Tibial nerve (tissue), 4 donors: ENCODE results near the gene NFIL3.

Experiments
- EP300 ChIP-seq, 2 donors: sonication (generic); formaldehyde crosslinking; IDR thresholded peaks; one replicate each; pipeline ENCODE4 v1.6.1; 2017; ENCODE audit warnings: antibody characterized with exemption in 2 of 2, mild to moderate bottlenecking in 1 of 2
- POLR2A ChIP-seq, 2 donors: fragments of 450-650 bp; IDR thresholded peaks; one replicate each; pipeline ENCODE4 v1.6.1; 2017; ENCODE audit warnings: antibody characterized with exemption in 2 of 2, mild to moderate bottlenecking in 2 of 2, moderate library complexity in 2 of 2
- TF ChIP-seq, protein P1 (sequence below), 5 experiments: fragments of 200-600 bp in 3 of 5; fragments of 450-650 bp in 2 of 5; sonication (generic) in 3 of 5; IDR thresholded peaks; one replicate each; pipeline ENCODE4 v1.5.1; 2016 to 2019; ENCODE audit warnings: antibody characterized with exemption in 5 of 5, mild to moderate bottlenecking in 3 of 5, moderate library complexity in 2 of 5

DNA sequence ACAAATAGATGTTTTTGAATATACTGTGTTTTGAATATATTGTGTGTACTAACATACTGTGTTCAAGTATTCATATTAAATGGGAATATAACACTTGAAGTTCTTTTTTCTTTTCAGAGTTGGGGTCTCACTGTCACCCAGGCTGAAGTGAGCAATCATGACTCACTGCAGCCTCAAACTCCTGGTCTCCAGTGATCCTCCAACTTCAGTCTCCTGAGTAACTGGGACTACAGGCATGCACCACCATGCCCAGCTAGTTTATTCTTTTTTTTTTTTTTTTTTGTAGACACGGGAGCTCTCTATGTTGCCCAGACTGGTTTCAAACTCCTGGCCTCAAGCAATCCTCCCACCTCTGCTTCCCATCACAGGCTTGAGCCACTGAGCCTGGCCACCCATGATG lies 38.7 kb downstream of the NFIL3 start:
- TF ChIP-seq, protein P1, sequence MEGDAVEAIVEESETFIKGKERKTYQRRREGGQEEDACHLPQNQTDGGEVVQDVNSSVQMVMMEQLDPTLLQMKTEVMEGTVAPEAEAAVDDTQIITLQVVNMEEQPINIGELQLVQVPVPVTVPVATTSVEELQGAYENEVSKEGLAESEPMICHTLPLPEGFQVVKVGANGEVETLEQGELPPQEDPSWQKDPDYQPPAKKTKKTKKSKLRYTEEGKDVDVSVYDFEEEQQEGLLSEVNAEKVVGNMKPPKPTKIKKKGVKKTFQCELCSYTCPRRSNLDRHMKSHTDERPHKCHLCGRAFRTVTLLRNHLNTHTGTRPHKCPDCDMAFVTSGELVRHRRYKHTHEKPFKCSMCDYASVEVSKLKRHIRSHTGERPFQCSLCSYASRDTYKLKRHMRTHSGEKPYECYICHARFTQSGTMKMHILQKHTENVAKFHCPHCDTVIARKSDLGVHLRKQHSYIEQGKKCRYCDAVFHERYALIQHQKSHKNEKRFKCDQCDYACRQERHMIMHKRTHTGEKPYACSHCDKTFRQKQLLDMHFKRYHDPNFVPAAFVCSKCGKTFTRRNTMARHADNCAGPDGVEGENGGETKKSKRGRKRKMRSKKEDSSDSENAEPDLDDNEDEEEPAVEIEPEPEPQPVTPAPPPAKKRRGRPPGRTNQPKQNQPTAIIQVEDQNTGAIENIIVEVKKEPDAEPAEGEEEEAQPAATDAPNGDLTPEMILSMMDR (IDR thresholded peaks at IDR 0.05) = no peak
- TF ChIP-seq POLR2A (IDR thresholded peaks at IDR 0.05) (no peak), EP300 (IDR thresholded peaks at IDR 0.05) (no peak)
